ENCODE results near the gene PARD3B. TPM values are rescaled to one million over a fixed set of nuclear protein-coding genes. Genes with fewer than 3 reads are reported as not detected.

Gene PARD3B, protein sequence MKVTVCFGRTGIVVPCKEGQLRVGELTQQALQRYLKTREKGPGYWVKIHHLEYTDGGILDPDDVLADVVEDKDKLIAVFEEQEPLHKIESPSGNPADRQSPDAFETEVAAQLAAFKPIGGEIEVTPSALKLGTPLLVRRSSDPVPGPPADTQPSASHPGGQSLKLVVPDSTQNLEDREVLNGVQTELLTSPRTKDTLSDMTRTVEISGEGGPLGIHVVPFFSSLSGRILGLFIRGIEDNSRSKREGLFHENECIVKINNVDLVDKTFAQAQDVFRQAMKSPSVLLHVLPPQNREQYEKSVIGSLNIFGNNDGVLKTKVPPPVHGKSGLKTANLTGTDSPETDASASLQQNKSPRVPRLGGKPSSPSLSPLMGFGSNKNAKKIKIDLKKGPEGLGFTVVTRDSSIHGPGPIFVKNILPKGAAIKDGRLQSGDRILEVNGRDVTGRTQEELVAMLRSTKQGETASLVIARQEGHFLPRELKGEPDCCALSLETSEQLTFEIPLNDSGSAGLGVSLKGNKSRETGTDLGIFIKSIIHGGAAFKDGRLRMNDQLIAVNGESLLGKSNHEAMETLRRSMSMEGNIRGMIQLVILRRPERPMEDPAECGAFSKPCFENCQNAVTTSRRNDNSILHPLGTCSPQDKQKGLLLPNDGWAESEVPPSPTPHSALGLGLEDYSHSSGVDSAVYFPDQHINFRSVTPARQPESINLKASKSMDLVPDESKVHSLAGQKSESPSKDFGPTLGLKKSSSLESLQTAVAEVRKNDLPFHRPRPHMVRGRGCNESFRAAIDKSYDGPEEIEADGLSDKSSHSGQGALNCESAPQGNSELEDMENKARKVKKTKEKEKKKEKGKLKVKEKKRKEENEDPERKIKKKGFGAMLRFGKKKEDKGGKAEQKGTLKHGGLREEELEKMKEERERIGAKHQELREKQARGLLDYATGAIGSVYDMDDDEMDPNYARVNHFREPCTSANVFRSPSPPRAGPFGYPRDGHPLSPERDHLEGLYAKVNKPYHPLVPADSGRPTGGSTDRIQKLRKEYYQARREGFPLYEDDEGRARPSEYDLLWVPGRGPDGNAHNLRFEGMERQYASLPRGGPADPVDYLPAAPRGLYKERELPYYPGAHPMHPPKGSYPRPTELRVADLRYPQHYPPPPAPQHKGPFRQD (N-terminal part only)
- total RNA-seq, result 2.4 and 2.9 TPM in 2 replicates

DNA sequence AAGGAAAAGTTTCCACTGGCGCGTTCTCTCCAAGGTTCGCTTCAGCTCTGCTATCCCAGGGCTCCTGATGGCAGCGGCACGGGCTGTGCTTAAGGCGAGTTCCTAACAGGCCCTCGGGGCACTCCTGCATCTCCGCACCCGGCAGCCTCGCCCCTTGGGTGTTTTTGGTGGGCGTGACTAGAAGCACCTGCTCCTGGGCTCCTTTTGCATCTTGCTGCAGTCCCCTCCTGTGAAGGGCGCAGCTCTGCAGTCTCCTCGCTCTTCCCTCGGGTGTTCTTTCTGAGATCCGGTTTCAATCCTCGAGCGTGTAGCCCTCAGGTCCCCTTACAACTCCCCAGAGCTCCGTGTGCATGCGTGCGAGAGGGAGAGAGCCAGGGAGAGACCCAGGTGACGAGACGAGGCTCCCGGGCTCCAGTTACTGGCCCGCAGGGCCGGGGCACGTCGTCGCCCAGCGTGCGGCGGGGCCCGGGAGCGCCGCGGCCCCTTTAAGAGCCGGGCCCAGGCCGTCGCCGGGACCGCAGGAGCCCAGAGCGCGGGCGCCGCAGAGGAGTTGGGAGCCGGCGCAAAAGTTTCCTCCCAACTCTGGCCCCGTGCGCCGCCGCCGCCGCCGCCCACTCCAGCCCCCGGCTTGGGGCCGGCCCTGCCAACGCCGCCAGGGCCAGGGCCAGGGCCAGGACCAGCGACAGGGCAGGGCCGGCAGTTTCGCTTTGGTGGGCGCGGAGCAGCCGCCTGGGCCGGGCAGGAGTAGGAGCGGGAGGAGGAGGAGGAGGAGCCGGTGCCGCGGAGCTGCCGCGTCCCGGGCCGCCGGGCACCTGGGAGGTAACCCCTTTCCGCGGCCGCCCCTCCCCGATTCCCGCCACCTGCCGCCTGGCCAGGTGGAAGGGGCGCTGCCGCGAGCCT, at the start of gene PARD3B:
PARD3B (plus strand) TSS at position 515 of the 900 bp plus-strand sequence. CDS start 525 bp downstream, outside the sequence.

